ENCODE measurements around the gene AACS. TPM values are rescaled to one million over a fixed set of nuclear protein-coding genes. Genes with fewer than 3 reads are reported as not detected.
A peak's percentile ranks its signal among the peaks of the same experiment; 100 is the strongest.

AACS gene
- polyA plus RNA-seq, 1 donor from 2014 or later, result 33.2 TPM

DNA sequence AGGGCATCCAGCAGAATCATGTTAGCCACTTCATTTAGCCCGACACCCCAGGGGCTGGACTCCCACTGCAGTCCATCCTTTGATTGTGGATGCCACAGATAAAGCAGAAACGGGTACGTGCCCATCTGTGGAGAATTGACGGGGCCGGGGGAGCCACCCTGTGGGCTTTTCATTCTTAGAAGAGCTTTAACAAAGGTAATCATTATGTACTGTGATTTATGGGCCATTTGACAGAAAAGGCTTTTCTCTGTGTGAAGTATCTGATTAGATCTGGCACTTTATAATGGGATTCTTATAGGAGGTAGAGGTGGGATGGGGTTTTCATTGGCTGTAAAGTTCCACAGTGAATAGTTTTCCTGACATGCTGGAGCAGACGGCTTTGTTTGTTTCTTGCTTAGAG lies 40.4 kb downstream of the AACS start:
- Histone ChIP-seq H3K4me3 (ENCODE audit: low read length) (no peak overlapping the region), H3K9me2 (ENCODE audit: insufficient read depth, low read length) (no peaks in the 10 kb centered on the region), H2AFZ (ENCODE audit: low read depth, low read length) (no peak overlapping the region), H3K27me3 (ENCODE audit: insufficient read depth, low read depth, low read length) (no peaks in the 10 kb centered on the region), H3K79me2 (replicated peaks; ENCODE audit: insufficient read depth, low read length) (no peaks in the 10 kb centered on the region), H3F3A (ENCODE audit: insufficient read depth, low read length, poor library complexity, severe bottlenecking) (no peaks in the 10 kb centered on the region), H3K9ac (ENCODE audit: low read length) (no peak overlapping the region), H3K9me3 (ENCODE audit: low read length) (no peaks in the 10 kb centered on the region), H4K20me1 (ENCODE audit: insufficient read depth) (no peaks in the 10 kb centered on the region), H3K27ac (ENCODE audit: low read length) (peak overlapping the region; percentile 42), H3K4me2 (ENCODE audit: low read length) (no peak overlapping the region), H3K36me3 (ENCODE audit: insufficient read depth, low read length) (peaks cover 5% of the 10 kb centered on the region)
- TF ChIP-seq POLR2AphosphoS5 (IDR thresholded peaks at IDR 0.05) (peak; percentile 7), EP300 (conservative IDR thresholded peaks at IDR 0.05; ENCODE audit: poor library complexity, severe bottlenecking) (no peak), EZH2 (IDR thresholded peaks at IDR 0.05; ENCODE audit: borderline replicate concordance, insufficient read depth, low read length, poor library complexity, severe bottlenecking) (no peak), SMC3 (conservative IDR thresholded peaks at IDR 0.05; ENCODE audit: poor library complexity) (no peak), TAF1 (IDR thresholded peaks at IDR 0.05; ENCODE audit: low read depth) (no peak), RAD21 (conservative IDR thresholded peaks at IDR 0.05) (no peak), MXI1 (conservative IDR thresholded peaks at IDR 0.05; ENCODE audit: poor library complexity, severe bottlenecking) (no peak)
- TF ChIP-seq, protein P1, sequence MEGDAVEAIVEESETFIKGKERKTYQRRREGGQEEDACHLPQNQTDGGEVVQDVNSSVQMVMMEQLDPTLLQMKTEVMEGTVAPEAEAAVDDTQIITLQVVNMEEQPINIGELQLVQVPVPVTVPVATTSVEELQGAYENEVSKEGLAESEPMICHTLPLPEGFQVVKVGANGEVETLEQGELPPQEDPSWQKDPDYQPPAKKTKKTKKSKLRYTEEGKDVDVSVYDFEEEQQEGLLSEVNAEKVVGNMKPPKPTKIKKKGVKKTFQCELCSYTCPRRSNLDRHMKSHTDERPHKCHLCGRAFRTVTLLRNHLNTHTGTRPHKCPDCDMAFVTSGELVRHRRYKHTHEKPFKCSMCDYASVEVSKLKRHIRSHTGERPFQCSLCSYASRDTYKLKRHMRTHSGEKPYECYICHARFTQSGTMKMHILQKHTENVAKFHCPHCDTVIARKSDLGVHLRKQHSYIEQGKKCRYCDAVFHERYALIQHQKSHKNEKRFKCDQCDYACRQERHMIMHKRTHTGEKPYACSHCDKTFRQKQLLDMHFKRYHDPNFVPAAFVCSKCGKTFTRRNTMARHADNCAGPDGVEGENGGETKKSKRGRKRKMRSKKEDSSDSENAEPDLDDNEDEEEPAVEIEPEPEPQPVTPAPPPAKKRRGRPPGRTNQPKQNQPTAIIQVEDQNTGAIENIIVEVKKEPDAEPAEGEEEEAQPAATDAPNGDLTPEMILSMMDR (IDR thresholded peaks at IDR 0.05; ENCODE audit: poor library complexity, severe bottlenecking), result peak; percentile 13
- TF ChIP-seq, protein P2, sequence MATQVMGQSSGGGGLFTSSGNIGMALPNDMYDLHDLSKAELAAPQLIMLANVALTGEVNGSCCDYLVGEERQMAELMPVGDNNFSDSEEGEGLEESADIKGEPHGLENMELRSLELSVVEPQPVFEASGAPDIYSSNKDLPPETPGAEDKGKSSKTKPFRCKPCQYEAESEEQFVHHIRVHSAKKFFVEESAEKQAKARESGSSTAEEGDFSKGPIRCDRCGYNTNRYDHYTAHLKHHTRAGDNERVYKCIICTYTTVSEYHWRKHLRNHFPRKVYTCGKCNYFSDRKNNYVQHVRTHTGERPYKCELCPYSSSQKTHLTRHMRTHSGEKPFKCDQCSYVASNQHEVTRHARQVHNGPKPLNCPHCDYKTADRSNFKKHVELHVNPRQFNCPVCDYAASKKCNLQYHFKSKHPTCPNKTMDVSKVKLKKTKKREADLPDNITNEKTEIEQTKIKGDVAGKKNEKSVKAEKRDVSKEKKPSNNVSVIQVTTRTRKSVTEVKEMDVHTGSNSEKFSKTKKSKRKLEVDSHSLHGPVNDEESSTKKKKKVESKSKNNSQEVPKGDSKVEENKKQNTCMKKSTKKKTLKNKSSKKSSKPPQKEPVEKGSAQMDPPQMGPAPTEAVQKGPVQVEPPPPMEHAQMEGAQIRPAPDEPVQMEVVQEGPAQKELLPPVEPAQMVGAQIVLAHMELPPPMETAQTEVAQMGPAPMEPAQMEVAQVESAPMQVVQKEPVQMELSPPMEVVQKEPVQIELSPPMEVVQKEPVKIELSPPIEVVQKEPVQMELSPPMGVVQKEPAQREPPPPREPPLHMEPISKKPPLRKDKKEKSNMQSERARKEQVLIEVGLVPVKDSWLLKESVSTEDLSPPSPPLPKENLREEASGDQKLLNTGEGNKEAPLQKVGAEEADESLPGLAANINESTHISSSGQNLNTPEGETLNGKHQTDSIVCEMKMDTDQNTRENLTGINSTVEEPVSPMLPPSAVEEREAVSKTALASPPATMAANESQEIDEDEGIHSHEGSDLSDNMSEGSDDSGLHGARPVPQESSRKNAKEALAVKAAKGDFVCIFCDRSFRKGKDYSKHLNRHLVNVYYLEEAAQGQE (IDR thresholded peaks at IDR 0.05; ENCODE audit: borderline replicate concordance), result no peak

DNA sequence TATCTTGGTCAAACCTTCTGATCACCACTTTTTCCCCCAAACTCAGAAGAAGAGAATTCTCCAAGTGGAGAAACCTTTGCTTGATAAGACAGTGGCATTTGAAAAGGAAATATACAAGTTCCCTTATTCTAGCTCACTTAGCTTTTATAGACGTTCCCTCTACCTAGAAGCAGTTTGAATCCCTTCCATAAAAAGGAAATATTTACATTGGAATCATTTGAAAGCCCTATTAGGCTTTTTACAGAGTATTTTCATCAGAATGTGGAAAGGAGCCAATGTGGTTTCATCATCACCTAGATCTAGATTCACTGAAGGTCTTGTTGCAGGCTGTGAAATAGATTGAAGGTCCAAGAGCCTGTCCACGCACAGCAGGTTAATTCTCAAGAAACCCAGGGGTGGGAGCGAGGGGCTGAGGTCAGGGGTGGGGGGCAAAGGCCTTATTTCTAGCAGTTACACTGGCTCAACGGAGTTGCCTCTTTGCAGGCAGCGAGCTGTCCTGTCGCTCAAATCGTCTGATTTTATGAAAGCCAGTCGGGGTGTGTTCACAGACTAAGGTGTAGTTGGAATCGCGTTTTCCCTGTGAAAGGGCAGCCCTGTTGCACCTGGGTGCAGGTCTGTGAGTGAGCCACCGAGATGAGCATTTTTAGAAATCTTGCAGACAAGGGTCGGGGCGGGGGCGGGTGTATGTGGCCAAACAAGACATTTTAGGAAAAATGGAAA lies 45.6 kb downstream of the AACS start:
- Histone ChIP-seq H3K27me3 (ENCODE audit: insufficient read depth, low read depth, low read length) (no peaks in the 10 kb centered on the region), H3K4me3 (ENCODE audit: low read length) (no peak overlapping the region), H3K79me2 (replicated peaks; ENCODE audit: insufficient read depth, low read length) (no peaks in the 10 kb centered on the region), H3K9me3 (ENCODE audit: low read length) (no peaks in the 10 kb centered on the region), H4K20me1 (ENCODE audit: insufficient read depth) (no peaks in the 10 kb centered on the region), H3K9ac (ENCODE audit: low read length) (no peak overlapping the region), H3K36me3 (ENCODE audit: insufficient read depth, low read length) (no peaks in the 10 kb centered on the region), H3K9me2 (ENCODE audit: insufficient read depth, low read length) (no peaks in the 10 kb centered on the region), H3F3A (ENCODE audit: insufficient read depth, low read length, poor library complexity, severe bottlenecking) (no peaks in the 10 kb centered on the region), H3K4me2 (ENCODE audit: low read length) (no peak overlapping the region), H2AFZ (ENCODE audit: low read depth, low read length) (no peak overlapping the region), H3K27ac (ENCODE audit: low read length) (no peak overlapping the region)
- TF ChIP-seq MXI1 (conservative IDR thresholded peaks at IDR 0.05; ENCODE audit: poor library complexity, severe bottlenecking), result no peak
